IMR-90 (cell line): ENCODE data around the gene OMG. TPM values are rescaled to one million over a fixed set of nuclear protein-coding genes. Genes with fewer than 3 reads are reported as not detected.

Source experiments
- ATAC-seq: fragments of 200-7000 bp; cut with Tn5 transposase; 2 replicates; pipeline ENCODE4 v1.9.1; 2020; ENCODE audit warnings: low read depth, mild to moderate bottlenecking, moderate library complexity
- BruUV-seq: library from RNA; stranded (reverse); fragments of 400-500 nt; replicated peaks from 2 replicates; lab custom pipeline; 2021; lab: Mats Ljungman, UMichigan
- CTCF ChIA-PET: fragments of 300-600 bp; formaldehyde crosslinking; extraction: SDS; loops from one replicate; lab custom pipeline; 2021; ENCODE audit warnings: antibody characterized with exemption; lab: Yijun Ruan, JAX
- POLR2A ChIA-PET: fragments of 300-600 bp; sonication (Branson Sonifier 250); formaldehyde crosslinking; loops from one replicate; lab custom pipeline; 2022; ENCODE audit warnings: antibody characterized with exemption; ENCODE audit not compliant: unreplicated experiment; lab: Charles Lee
- DNase-seq: peaks from one replicate; pipeline ENCODE4 v3.0.0; 2013
- H2AFZ ChIP-seq: replicated peaks from 2 replicates; pipeline ENCODE3; 2013; ENCODE audit warnings: low read length, mild to moderate bottlenecking; ENCODE audit not compliant: poor library complexity
- H2AK5ac ChIP-seq: 2 replicates; pipeline ENCODE4 v1.6.1; 2013; ENCODE audit warnings: low read depth, low read length, inconsistent platforms
- H2AK9ac ChIP-seq: replicated peaks from 2 replicates; pipeline ENCODE3; 2013; ENCODE audit warnings: mild to moderate bottlenecking, low read depth, low read length, moderate library complexity; ENCODE audit not compliant: poor library complexity
- H2BK120ac ChIP-seq: 2 replicates; pipeline ENCODE4 v1.6.1; 2013; ENCODE audit warnings: low read depth, low read length, inconsistent platforms
- H2BK15ac ChIP-seq: 3 replicates; pipeline ENCODE4 v1.6.1; 2013; ENCODE audit warnings: low read depth, low read length, inconsistent platforms
- H2BK20ac ChIP-seq: 2 replicates; pipeline ENCODE4 v1.6.1; 2013; ENCODE audit warnings: low read depth, mild to moderate bottlenecking, inconsistent platforms, low read length, moderate library complexity
- H2BK5ac ChIP-seq: 2 replicates; pipeline ENCODE4 v1.6.1; 2013; ENCODE audit warnings: mild to moderate bottlenecking, low read depth, low read length, inconsistent platforms; ENCODE audit not compliant: poor library complexity, severe bottlenecking
- H3K14ac ChIP-seq: replicated peaks from 2 replicates; pipeline ENCODE4 v1.6.1; 2013; ENCODE audit warnings: low read depth, low read length, inconsistent platforms
- H3K18ac ChIP-seq: 2 replicates; pipeline ENCODE4 v1.6.1; 2013; ENCODE audit warnings: low read depth, low read length, control low read depth
- H3K23ac ChIP-seq: 2 replicates; pipeline ENCODE4 v1.6.1; 2013; ENCODE audit warnings: low read depth, low read length, inconsistent platforms
- H3K27ac ChIP-seq: 2 replicates; pipeline ENCODE4 v1.5.1; 2013; ENCODE audit warnings: mild to moderate bottlenecking, control low read depth, low read length; ENCODE audit not compliant: insufficient read depth
- H3K27me3 ChIP-seq: 2 replicates; pipeline ENCODE4 v1.6.1; 2013; ENCODE audit warnings: low read length; ENCODE audit not compliant: control insufficient read depth, insufficient read depth
- H3K36me3 ChIP-seq: 2 replicates; pipeline ENCODE4 v1.6.1; 2013; ENCODE audit warnings: low read length, mixed read lengths; ENCODE audit not compliant: control insufficient read depth, insufficient read depth
- H3K4ac ChIP-seq: 2 replicates; pipeline ENCODE4 v1.6.1; 2013; ENCODE audit warnings: low read depth, low read length, inconsistent platforms
- H3K4me1 ChIP-seq: 2 replicates; pipeline ENCODE4 v1.6.1; 2013; ENCODE audit warnings: low read length, mixed read lengths; ENCODE audit not compliant: control insufficient read depth, insufficient read depth
- H3K4me2 ChIP-seq: 2 replicates; pipeline ENCODE4 v1.6.1; 2013; ENCODE audit warnings: low read depth, mild to moderate bottlenecking, control low read depth, low read length, moderate library complexity
- H3K4me3 ChIP-seq: 2 replicates; pipeline ENCODE4 v1.5.1; 2013; ENCODE audit warnings: low read depth, mild to moderate bottlenecking, control low read depth, low read length, moderate library complexity; ENCODE audit not compliant: insufficient read depth
- H3K56ac ChIP-seq: 2 replicates; pipeline ENCODE4 v1.6.1; 2013; ENCODE audit warnings: low read length, inconsistent platforms; ENCODE audit not compliant: insufficient read depth; ENCODE audit errors: extremely low read depth
- H3K79me1 ChIP-seq, 2 experiments: 2 replicates each; pipeline ENCODE4 v1.6.1; 2013; ENCODE audit warnings: low read length in 2 of 2, inconsistent platforms in 1 of 2, low read depth in 1 of 2
- H3K9ac ChIP-seq: 2 replicates; pipeline ENCODE4 v1.6.1; 2013; ENCODE audit warnings: low read depth, low read length, control low read depth
- H3K9me1 ChIP-seq: 2 replicates; pipeline ENCODE4 v1.6.1; 2013; ENCODE audit warnings: low read length, inconsistent platforms; ENCODE audit not compliant: insufficient read depth
- H3K9me3 ChIP-seq: 2 replicates; pipeline ENCODE4 v1.6.1; 2013; ENCODE audit warnings: low read length; ENCODE audit not compliant: control insufficient read depth, insufficient read depth
- H4K20me1 ChIP-seq: 2 replicates; pipeline ENCODE4 v1.6.1; 2013; ENCODE audit warnings: low read length, inconsistent platforms; ENCODE audit not compliant: insufficient read depth
- H4K5ac ChIP-seq: 2 replicates; pipeline ENCODE4 v1.6.1; 2013; ENCODE audit warnings: mild to moderate bottlenecking, low read depth, low read length, control low read depth
- H4K8ac ChIP-seq, 2 experiments: 2 replicates each; pipeline ENCODE4 v1.6.1; 2013; ENCODE audit warnings: low read depth in 2 of 2, low read length in 2 of 2, control low read depth in 1 of 2, inconsistent platforms in 1 of 2
- H4K91ac ChIP-seq: 2 replicates; pipeline ENCODE4 v1.6.1; 2013; ENCODE audit warnings: low read depth, low read length, inconsistent platforms; ENCODE audit not compliant: insufficient read depth
- BHLHE40 ChIP-seq: fragments of 150-350 bp; IDR thresholded peaks from 2 replicates; pipeline ENCODE4 v1.6.1; 2016; ENCODE audit warnings: mild to moderate bottlenecking, low read depth, low read length
- CEBPB ChIP-seq: IDR thresholded peaks from 2 replicates; pipeline ENCODE4 v1.6.1; 2012; ENCODE audit warnings: low read depth, low read length, improper control_type of control experiment
- CHD1 ChIP-seq: IDR thresholded peaks from 2 replicates; pipeline ENCODE4 v1.6.1; 2012; ENCODE audit warnings: low read depth, low read length, improper control_type of control experiment
- CTCF ChIP-seq: conservative IDR thresholded peaks from 2 replicates; pipeline ENCODE4 v1.5.1; 2012; ENCODE audit warnings: mild to moderate bottlenecking, low read depth, low read length, improper control_type of control experiment
- ELK1 ChIP-seq: fragments of 150-350 bp; IDR thresholded peaks from 2 replicates; pipeline ENCODE4 v1.6.1; 2016; ENCODE audit warnings: low read depth, mild to moderate bottlenecking, low read length, moderate library complexity, borderline replicate concordance
- FOS ChIP-seq: fragments of 150-350 bp; IDR thresholded peaks from 2 replicates; pipeline ENCODE4 v1.6.1; 2016; ENCODE audit warnings: low read depth, low read length
- MAFK ChIP-seq: IDR thresholded peaks from 2 replicates; pipeline ENCODE4 v1.6.1; 2012; ENCODE audit warnings: low read depth, low read length, improper control_type of control experiment
- MAZ ChIP-seq: IDR thresholded peaks from 2 replicates; pipeline ENCODE4 v1.6.1; 2012; ENCODE audit warnings: low read depth, mild to moderate bottlenecking, low read length, improper control_type of control experiment, moderate library complexity, borderline replicate concordance
- MXI1 ChIP-seq: IDR thresholded peaks from 2 replicates; pipeline ENCODE4 v1.6.1; 2012; ENCODE audit warnings: low read depth, mild to moderate bottlenecking, low read length, moderate library complexity, borderline replicate concordance
- NFE2L2 ChIP-seq: fragments of 150-350 bp; IDR thresholded peaks from 2 replicates; pipeline ENCODE4 v1.6.1; 2016; ENCODE audit warnings: low read depth, mild to moderate bottlenecking, low read length
- POLR2A ChIP-seq: IDR thresholded peaks from 2 replicates; pipeline ENCODE4 v1.6.1; 2012; ENCODE audit warnings: mild to moderate bottlenecking, low read depth, low read length
- RAD21 ChIP-seq: IDR thresholded peaks from 2 replicates; pipeline ENCODE4 v1.6.1; 2012; ENCODE audit warnings: low read length, improper control_type of control experiment
- RCOR1 ChIP-seq: IDR thresholded peaks from 2 replicates; pipeline ENCODE4 v1.6.1; 2012; ENCODE audit warnings: mild to moderate bottlenecking, low read length, improper control_type of control experiment; ENCODE audit not compliant: insufficient replicate concordance
- RFX5 ChIP-seq: IDR thresholded peaks from 2 replicates; pipeline ENCODE4 v1.8.0; 2012; ENCODE audit warnings: low read depth, mild to moderate bottlenecking, low read length, moderate library complexity
- SMC3 ChIP-seq: fragments of 150-350 bp; IDR thresholded peaks from 2 replicates; pipeline ENCODE4 v1.6.1; 2016; ENCODE audit warnings: low read depth, mild to moderate bottlenecking, antibody characterized with exemption, low read length, moderate library complexity
- USF2 ChIP-seq: fragments of 150-350 bp; IDR thresholded peaks from 2 replicates; pipeline ENCODE4 v1.6.1; 2017; ENCODE audit warnings: mild to moderate bottlenecking, antibody characterized with exemption, low read length, low read depth
- dilution Hi-C: fragments of 300-500 bp; cut with HindIII; formaldehyde crosslinking; loops from one replicate; pipeline ENCODE4 v1.14.3; 2018; ENCODE audit warnings: low sequenced_read_pairs; ENCODE audit not compliant: unreplicated experiment
- in situ Hi-C: fragments of 300-500 bp; cut with MboI; formaldehyde crosslinking; loops from 3 replicates; pipeline ENCODE4 v1.14.3; 2019; ENCODE audit warnings: low sequenced_read_pairs, inconsistent platforms, mixed read lengths
- intact Hi-C: fragments of 100-400 bp; cut with micrococcal nuclease; formaldehyde crosslinking; loops from 2 replicates; pipeline ENCODE4 v1.10.0; 2022
- polyA plus RNA-seq, 3 experiments: library from polyadenylated mRNA; depleted of rRNA; stranded (reverse); fragments of >200 nt; gene quantifications; 2 replicates each; pipeline ENCODE4 v1.2.3, GENCODE V29; 2012; ENCODE audit warnings: low replicate concordance in 1 of 3
- total RNA-seq: library from RNA; depleted of rRNA; stranded (reverse); fragments of >200 nt; gene quantifications from 2 replicates; pipeline ENCODE4 v1.2.3, GENCODE V29; 2012

The OMG gene
- total and polyA plus RNA-seq, 2 of the 4 experiments (the other 2 are of a cell fraction), result 0.18 TPM; not detected in 1

GRCh38 chr17:31291820-31292219 lies 5.2 kb downstream of the OMG start:
- Histone ChIP-seq H3K4me2 (no peak overlapping the region), H3K27me3 (no peaks in the 10 kb centered on the region), H2BK120ac (no peak overlapping the region), H3K36me3 (peaks cover 1% of the 10 kb centered on the region; the same call in 1 of the 2 replicates), H2AFZ (no peak overlapping the region), H3K9me1 (no peaks in the 10 kb centered on the region; the same call in 1 of the 2 replicates), H3K27ac (no peak overlapping the region), H3K18ac (no peak overlapping the region; the same call in 1 of the 2 replicates), H3K23ac (no peak overlapping the region), H3K79me1 (peaks cover 12 to 28% of the 10 kb centered on the region in 2 experiments), H3K4me3 (no peak overlapping the region), H4K5ac (no peak overlapping the region), H4K20me1 (no peaks in the 10 kb centered on the region; the same call in 1 of the 2 replicates), H2AK5ac (0 out of 2 replicates have a peak overlapping the region, but pooled peaks have one; percentile 33), H3K56ac (no peak overlapping the region), H4K91ac (no peak overlapping the region), H3K14ac (peak overlapping the region; percentile 58; the same call in 1 of the 2 replicates), H2BK20ac (no peak overlapping the region), H2AK9ac (no peak overlapping the region), H3K4ac (no peak overlapping the region), H3K9ac (no peak overlapping the region), H3K9me3 (no peaks in the 10 kb centered on the region), H2BK5ac (no peak overlapping the region), H4K8ac (no peak overlapping the region), H3K4me1 (no peaks in the 10 kb centered on the region), H2BK15ac (no peak overlapping the region)
- dilution Hi-C loops, result no loop called here
- TF ChIP-seq CEBPB, result no peak
- no peak for TF ChIP-seq RCOR1
- no peak for TF ChIP-seq FOS
- TF ChIP-seq NFE2L2, result no peak
- TF ChIP-seq MAFK, result no peak
- TF ChIP-seq ELK1, result no peak
- TF ChIP-seq SMC3, result no peak
- no peak for TF ChIP-seq USF2
- TF ChIP-seq RAD21, result no peak
- no peak for TF ChIP-seq MXI1
- no peak for TF ChIP-seq POLR2A
- TF ChIP-seq MAZ, result no peak
- TF ChIP-seq RFX5, result no peak
- TF ChIP-seq BHLHE40, result no peak
- no peak for TF ChIP-seq CHD1
- TF ChIP-seq CTCF, result no peak
- ATAC-seq, result no peak
- POLR2A ChIA-PET, result no interaction called here
- no TSS peak for BruUV-seq
- DNase-seq, result peak; percentile 14
- in situ Hi-C loops, result no loop called here
- CTCF ChIA-PET, result no interaction called here
- intact Hi-C loops, result no loop called here
